ENCODE measurements around the gene RBMS2. TPM values are rescaled to one million over a fixed set of nuclear protein-coding genes. Genes with fewer than 3 reads are reported as not detected.

Gene RBMS2
- total RNA-seq, 1 experiment from 2014 or later, result 62.7 TPM

GRCh38 chr12:56645201-56645716, 123.6 kb downstream of the RBMS2 start:
- Mint-ChIP-seq H3K9me3 (ENCODE audit: unreplicated experiment) (no peaks in the 10 kb centered on the region), H3K27ac (ENCODE audit: low read depth, unreplicated experiment) (peak overlapping the region; percentile 93), H3K36me3 (ENCODE audit: insufficient read depth, unreplicated experiment) (peaks cover 58% of the 10 kb centered on the region), H3K4me3 (ENCODE audit: unreplicated experiment) (peak overlapping the region; percentile 74), H3K4me1 (ENCODE audit: insufficient read depth, unreplicated experiment) (peaks cover 9% of the 10 kb centered on the region), H3K27me3 (ENCODE audit: insufficient read depth, unreplicated experiment) (no peaks in the 10 kb centered on the region)
- TSS peak; percentile 66 for BruUV-seq (replicated peaks)
- CTCF ChIA-PET, result interaction anchor here (0.8 to 3.7 kb wide), 2 partner anchors 9 to 12 kb away, joined by 3 to 36 read pairs; no protein-coding TSS in a partner anchor
- TF ChIP-seq CTCF (IDR thresholded peaks at IDR 0.05; ENCODE audit: unreplicated experiment), result no peak
- no peak for DNase-seq (ENCODE audit: unreplicated experiment)
- POLR2A ChIA-PET, result interaction anchor here (0.6 to 5.8 kb wide), 24 partner anchors 10 to 466 kb away, joined by 3 to 115 read pairs (median 4); partner anchors contain the start of genes BAZ2A, NACA, PAN2 and PTGES3
- intact Hi-C loops (cut with micrococcal nuclease), result no loop called here

Other genes with a start within 250 kb of the RBMS2 start
- 213 and 257 TPM in 2 replicates for gene CS, start 221.5 kb upstream of the RBMS2 start, total RNA-seq (2022)
- 169 and 210 TPM in 2 replicates for gene CNPY2, start 205.8 kb upstream of the RBMS2 start, total RNA-seq (2022)
- gene PAN2, start 187.8 kb upstream of the RBMS2 start, total RNA-seq (2022), result 72.9 and 80.1 TPM in 2 replicates
- gene IL23A, start 182.9 kb upstream of the RBMS2 start, total RNA-seq (2022), result 0.61 and 1.7 TPM in 2 replicates
- gene STAT2, start 161.7 kb upstream of the RBMS2 start, total RNA-seq (2022), result 61.2 and 101 TPM in 2 replicates
- not detected in 2 replicates for gene APOF, start 159.0 kb upstream of the RBMS2 start, total RNA-seq (2022)
- 10.1 and 14.0 TPM in 2 replicates for gene TIMELESS, start 72.4 kb upstream of the RBMS2 start, total RNA-seq (2022)
- not detected in 2 replicates for gene MIP, start 67.2 kb upstream of the RBMS2 start, total RNA-seq (2022)
- gene SPRYD4, start 53.2 kb upstream of the RBMS2 start, total RNA-seq (2022), result 3.5 and 3.9 TPM in 2 replicates
- gene GLS2, start 33.7 kb upstream of the RBMS2 start, total RNA-seq (2022), result 3.9 and 4.8 TPM in 2 replicates
- gene BAZ2A, start 108.5 kb downstream of the RBMS2 start, total RNA-seq (2022), result 87.3 and 101 TPM in 2 replicates
- gene ATP5F1B, start 124.2 kb downstream of the RBMS2 start, total RNA-seq (2022), result 719 and 909 TPM in 2 replicates
- 212 and 228 TPM in 2 replicates for gene PTGES3, start 166.5 kb downstream of the RBMS2 start, total RNA-seq (2022)
- 1,274 and 1,490 TPM in 2 replicates for gene NACA, start 203.5 kb downstream of the RBMS2 start, total RNA-seq (2022)
- 3.5 and 7.8 TPM in 2 replicates for gene PRIM1, start 230.5 kb downstream of the RBMS2 start, total RNA-seq (2022)
- gene HSD17B6, start 241.5 kb downstream of the RBMS2 start, total RNA-seq (2022), result 0.37 and 1.3 TPM in 2 replicates

Data from MCF 10A (cell line).